ENCODE data around the gene PACS2.

The PACS2 gene

DNA sequence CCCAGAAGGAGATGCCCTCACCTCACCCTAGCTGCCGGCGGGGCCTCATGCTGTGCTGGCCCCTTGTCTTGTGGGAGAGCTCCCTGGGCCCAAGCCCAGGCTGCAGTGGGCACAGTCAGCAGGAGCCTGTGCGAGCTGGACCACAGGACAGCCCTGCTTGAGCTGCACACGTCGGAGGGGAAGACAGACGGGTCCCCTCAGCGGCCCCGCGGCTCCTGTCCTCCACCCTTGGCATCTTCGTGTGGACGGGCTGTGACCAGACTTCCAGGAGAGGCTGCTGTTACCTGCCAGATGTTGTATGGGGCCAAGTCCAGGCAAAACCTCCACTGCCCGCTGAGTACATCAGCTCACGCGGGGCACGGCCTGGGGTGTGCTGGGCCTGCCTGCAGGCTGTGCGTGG lies 74.4 kb downstream of the PACS2 start:
- DNase-seq, result no peak

DNA sequence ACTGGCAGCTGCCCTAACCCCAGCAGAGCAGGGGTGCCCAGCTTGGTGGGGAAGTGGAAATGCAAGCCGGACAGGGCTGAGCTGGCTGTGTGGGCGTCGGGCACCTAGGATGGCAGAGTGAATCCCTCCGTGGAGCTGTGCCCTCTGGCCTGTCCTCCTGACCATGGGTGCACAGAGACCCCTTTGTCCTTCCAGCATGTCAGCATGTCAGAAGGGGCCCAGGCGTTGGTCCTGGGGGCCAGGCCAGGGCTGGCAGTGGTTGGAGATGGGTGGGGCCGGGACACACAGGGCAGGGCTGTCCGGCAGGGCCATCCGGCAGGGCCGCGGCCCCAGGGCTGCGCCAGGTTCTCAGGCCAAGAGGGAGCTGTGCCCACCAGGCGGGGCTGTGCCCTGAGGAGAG lies 75.0 kb downstream of the PACS2 start:
- no peak for DNase-seq

DNA sequence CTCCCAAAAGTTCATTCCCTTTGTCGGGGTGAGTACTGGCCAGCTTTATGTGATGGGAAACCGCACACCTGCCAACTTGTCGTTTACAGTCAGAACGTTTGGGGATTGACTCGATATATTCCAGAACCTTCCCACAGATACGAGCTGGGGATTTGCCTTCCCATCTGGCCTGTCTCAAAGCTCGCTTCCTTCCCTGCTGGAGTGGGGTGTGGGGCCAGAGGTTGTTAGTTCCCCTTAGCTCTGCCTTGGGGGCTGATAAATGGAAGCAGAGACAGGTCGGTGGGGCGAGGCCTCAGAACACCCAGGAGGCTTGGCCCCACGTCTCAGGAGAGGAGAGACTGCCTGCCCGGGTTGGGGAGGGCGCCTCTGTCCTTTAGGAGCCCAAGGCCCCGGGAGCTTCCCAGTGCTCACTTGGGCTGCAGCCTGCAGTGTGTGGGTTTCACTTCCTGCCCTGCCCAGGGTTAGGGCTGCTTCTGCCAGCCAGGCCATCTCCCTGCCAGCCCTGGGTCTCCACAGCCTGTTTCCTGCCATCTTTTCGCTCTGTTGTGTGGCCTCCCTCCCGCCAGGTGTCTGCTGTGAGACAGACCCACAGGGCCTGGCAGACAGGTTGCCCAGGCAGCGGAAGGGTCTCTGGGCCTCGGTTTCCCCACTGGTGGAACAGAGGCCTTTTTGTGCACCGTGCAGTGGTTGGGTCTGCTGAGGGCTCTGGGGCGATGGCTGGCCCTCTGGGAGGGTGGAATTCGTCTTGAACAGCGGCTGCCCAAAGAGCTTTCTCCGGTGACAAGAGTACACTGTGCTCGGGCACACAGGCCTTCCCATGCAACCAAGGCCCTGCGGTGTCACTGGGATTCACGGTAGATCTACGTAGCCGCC lies 75.7 kb downstream of the PACS2 start:
- DNase-seq, result no peak

DNA sequence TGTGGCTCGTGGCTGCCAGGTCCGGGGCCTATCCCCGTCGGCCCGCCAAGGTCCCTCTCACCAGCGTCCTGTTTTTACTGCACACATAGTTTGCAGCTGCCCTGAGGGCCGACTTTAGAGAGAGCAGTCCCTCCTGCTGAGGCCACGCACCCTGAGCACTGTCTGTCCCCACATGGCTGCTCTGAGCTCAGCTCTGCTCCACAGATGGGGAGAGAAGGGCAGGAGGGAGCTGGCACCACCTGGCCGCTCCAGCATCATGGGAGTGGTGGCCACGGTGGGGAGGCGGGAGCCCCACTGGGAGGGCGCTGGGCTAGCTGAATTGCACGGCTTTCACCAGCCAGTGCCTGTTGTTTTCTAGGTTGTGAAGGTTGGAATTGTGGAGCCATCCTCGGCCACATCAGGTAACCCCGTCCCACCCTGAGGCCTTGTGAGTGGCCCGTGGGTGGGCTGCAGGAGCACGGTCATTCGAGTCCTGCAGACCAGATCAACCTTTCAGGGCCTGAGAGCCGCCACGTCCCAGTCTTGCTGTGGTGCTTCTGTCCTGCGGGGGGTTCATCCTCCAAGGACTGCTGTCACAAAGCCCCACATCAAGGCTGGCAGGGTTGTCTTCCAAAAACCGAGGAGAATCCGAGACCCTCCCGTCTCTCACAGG lies 76.4 kb downstream of the PACS2 start:
- DNase-seq, result no peak

DNA sequence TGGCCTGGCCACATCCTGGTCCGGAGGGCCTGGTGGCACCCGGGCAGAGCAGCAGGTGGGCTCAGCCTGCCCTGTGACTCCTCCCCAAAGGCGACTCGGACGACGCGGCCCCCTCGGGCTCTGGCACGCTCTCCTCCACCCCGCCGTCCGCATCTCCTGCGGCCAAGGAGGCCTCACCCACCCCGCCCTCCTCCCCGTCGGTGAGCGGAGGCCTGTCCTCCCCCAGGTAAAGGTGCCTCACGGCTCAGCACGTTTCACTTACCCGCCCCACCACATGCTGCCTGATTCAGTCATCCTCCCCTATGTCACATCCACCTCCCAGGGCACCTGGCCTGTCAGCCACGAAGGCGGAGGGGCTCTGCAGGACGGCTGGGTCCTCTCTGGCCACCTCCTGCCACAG lies 77.0 kb downstream of the PACS2 start:
- no peak for DNase-seq

DNA sequence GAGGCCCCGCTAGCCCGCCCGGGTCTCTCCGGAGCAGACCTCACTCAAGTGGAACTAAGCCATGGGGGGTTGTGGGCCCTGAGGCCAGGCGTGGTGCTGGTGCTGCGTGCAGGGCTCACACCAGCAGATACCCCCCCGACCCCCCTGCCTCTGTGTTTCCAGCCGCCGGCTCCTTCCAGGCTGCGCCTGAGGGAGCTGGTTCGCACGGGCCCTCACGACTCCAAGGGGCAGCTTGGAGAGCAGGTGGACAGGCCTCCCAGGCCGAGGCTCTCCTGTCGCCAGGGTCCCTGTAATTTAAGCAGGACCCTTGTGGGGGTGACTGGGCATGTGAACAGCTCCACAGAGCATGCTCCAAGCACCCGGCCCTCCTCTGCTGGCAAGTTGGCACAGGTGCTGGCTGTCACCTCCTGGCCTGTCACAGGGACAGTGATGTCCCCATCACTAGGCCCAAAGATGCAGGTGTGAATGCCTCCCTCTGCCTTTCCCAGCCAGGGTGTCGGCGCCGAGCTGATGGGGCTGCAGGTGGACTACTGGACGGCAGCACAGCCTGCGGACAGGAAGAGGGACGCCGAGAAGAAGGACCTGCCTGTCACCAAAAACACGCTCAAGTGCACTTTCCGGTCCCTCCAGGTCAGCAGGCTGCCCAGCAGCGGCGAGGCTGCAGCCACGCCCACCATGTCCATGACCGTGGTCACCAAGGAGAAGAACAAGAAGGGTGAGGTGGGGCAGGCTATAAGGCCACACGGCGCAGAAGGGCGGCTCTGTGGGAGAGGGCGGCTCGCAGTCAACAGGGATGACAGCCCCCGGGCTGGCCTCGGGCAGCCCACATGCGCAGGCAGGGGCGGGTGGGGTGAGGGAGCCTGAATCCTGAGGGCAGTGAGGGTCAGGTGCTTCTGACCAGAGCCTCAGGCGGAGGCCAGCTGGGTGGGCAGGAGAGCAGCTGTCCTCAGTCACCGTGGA lies 77.9 kb downstream of the PACS2 start:
- DNase-seq, result no peak

DNA sequence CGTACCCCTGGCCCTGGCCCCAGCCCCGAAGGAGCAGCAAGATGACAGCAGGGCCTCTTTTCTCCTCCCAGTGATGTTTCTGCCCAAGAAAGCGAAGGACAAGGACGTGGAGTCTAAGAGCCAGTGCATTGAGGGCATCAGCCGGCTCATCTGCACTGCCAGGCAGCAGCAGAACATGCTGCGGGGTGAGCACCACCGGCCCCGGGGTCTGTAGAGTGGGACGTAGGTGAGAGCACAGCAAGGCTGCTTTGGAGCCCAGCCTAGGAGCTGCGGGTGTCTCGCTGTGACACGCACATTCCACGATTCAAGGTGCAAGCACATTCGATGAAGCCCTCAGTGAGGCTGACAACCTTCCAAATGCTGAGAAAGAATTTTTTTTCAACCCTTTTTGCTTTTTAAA lies 78.6 kb downstream of the PACS2 start:
- no peak for DNase-seq

DNA sequence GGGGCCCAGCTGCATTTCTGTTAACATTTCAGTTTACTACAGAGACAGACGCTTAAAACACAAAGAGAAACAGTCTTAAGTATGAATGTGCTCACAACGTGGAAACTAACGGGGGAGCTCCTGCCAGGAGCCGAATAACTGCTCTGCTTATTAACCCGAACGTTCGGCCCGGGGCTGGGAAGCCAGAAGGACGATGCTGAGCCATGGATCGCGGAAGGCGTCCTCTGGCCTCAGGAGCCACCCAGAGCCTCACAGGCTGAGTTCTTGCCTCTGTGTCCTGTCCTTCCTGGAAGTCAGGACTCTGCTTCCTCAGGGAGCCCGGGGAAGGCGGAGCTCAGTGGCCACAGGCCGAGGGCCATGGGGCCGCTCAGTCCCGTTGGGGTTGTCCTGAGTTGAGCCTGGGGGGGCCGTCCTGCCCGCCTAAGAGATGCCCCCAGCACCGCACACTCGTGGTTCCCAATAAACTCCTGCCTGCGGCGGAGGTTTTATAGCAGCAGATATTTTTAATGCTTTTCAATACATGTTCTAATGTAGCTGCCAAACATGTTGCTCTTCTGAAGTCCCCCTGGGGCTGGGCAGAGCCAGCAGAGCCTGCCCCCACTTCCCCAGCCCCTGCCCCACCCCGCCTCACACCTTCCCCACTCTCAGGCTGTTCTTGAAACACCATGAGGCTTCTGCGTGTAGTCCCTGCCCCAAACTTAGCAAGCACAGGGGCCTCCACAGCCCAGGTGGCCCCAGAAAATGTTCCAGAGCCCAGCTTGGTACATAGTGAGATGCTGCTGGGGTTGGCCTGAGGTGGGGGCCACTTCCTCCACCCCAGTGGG lies 80.4 kb downstream of the PACS2 start:
- DNase-seq, result no peak

DNA sequence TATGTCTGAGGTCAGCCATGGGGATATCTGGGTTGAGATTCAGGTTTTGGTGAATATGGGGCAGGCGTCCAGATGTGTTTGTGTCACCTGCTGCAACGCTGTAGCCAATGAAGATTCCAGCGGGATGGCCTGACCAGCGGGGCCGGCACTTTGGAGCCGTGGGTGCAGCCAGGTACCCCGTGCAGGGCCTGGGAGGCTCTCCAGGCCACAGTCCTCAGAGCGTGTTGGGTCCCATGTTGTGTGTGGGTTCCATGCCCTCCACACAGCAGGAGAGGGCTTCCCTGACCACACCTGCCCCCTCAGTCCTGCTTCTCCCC lies 80.9 kb downstream of the PACS2 start:
- no peak for DNase-seq

DNA sequence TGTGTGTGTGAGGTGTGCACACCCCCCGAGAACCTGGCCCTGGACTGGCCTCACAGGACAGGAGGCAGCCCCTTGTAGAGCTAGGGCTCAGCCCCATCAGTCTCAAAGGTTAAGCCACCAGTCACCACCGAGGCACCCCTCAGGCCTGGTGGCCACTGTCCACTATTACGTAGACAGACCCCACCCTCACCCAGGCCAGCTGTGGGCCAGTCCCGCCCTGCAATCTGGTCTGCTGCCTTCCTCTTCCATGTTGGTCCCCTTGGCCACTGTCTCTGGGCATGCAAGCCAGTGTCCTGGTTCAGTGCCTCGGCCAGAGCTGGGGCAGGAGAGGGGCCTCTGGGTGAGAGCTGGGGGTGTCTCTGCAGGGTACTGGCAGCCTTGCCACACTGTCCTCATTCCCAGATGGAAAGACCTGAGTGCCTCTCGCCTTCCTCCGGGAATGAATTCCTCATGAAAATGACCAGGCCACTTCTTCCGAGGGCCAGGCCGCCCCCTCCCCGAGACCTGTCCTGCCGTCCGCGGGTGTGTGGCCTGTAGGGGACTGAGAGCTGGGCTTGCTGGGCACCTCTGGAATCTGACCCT lies 82.9 kb downstream of the PACS2 start:
- no peak for DNase-seq

DNA sequence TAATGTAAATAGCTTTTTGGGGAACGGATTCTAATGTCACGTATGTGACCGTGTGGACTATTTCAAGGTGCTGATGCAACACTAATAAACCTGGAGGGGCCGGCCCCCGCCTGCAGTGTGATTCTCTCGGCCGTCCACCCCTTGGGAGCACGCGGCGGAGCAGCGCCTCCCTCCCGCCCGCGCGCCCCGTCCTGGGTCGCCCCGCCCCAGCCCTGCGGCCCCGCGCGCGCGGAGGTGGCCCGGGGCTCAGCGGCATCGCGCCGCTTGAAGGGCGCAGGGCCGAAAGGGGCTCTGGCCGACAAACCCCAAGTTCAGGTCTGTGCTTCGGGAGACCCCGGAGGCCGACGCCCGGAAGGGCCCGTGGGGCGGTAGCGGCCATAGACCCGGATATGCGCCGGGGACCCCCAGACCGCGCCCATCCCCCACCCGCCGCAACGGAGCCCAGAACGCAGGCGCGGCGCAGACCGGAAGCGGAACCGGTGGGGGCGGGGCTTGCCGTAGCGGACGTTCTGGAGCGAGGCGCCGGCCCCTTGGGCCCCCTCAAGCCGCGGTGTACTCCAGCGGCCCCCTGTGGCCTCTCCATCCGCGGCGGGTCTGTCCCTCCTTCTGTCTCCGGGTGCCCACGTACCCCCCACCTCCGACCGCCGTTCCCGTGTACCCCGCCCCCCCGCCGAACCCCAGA lies 83.6 kb downstream of the PACS2 start, which contains the start of gene TEX22:
TSS of gene TEX22 (plus strand) at position 495 of the 682 bp plus-strand sequence. CDS start 803 bp downstream, outside the sequence.
- peak; percentile 83 to 98 for DNase-seq

DNA sequence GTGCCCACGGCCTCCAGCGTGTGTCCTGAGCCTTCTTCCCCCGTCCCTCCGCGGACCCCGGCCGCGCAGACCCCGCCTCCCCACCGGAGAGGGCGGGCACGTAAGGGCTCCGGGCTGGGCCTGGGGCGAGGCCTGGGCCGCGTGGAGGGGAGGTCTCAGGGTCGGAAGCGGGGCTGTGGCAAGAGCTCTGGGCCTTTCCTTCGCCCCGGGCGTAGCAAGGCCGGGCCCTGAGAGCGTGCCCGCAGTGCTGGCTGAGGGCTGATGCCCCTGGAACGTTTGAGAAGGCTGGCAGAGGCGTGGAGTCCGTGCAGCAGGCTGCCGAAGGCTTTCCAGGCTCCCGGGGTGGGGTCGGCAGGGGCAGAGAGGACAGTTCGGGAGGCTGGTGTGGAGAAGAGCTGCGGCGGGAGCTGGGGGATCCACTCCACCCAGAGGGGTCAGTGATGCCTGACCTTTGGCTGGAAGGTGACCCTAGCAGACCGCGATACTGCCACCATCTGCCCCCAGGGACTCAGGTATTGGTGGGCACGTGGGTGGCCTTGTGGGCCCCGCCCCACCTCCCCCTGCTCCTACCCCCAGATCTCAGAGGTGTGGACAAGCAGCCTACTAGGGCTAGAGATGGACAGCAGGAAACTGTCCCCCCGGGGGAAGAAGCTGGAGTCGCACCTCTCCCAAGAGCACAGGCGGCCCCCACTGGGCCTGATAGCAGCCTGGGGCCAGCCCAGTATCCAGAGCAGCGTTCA lies 84.3 kb downstream of the PACS2 start:
- DNase-seq, result peak in 1 of 2 experiments; percentile 59

DNA sequence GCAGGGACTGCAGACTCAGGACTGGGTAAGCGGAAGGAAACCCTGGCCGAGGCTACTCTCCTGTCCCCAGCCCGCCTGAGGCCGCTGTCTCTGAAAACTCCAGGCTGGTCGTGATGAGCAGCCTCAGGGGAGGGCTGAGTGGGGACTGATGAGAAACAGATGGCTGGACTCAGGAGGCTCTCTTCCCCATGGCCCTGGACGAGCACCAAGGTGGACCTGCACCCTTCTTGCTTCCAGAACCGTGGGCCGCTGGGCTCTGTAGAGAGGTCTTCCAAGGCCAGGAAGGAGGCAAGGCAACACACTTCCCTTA lies 84.9 kb downstream of the PACS2 start:
- DNase-seq, result no peak

DNA sequence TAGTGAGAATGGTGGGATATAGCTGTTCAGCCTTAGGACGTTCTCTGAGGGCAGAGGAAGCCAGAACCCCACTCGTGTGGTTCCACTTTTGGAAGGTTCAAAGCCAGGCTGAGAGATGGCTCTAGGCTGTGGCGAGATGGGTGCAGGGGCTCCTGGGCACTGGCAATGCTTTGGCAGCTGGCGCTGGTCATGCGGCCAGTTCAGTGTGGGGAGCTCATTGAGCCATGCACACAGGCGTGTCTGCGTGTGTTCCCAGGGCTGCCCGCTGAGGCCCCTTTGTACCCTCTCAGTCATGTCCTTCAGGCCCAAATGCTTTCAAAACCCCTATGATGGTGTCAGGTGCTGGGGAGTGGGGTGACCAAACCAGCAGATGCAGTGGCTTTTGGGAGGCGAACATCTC lies 85.5 kb downstream of the PACS2 start:
- DNase-seq, result no peak

DNA sequence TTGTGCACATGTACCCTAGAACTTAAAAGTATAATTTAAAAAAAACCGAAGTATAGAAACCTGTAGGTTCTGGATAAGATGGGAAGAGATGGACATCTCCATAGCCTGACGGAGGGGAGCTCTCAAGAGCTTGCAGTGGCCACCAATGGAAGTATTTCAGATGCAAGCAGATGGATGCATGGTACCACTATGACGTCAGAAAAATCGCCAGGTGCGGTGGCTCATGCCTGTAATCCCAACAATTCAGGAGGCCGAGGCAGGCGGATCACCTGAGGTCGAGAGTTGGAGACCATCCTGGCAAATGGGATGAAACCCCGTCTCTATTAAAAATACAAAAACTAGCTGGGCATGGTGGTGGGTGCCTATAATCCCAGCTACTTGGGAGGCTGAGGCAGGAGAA lies 87.2 kb downstream of the PACS2 start:
- no peak for DNase-seq

DNA sequence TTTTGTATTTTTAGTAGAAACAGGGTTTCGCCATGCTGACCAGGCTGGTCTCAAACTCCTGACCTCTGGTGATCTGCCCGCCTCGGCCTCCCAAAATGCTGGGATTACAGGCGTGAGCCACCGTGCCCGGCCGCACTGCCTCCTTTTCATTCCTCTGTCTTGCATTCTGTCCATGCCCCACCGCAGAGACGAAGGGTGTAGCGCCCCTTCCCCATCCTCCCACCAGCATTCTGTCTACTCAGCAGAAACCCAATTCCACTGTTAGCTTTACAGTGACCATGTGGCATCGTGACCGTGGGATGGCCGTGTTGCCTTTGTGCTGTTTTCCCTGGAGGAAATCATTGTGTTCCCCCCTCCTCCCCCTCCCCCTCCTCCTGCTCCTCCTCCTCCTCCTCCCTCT lies 94.0 kb downstream of the PACS2 start:
- no peak for DNase-seq

DNA sequence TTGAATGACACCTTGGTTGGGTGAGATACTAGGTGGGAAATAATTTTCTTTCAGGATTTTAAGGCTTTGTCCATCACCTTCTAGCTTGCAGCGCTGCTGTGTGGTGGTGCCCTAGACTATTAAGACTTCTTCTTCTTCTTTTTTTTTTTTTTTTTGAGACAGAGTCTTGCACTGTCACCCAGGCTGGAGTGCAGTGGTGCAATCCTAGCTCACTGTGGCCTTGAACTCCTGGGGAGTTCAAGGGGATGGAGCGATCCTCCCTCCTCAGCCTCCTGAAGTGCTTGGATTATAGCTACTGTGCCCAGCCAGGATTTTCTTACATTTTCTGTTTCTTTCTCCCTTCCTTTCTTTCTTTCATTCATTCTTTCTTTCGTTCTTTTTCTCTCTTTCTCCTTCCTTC lies 94.8 kb downstream of the PACS2 start:
- no peak for DNase-seq

DNA sequence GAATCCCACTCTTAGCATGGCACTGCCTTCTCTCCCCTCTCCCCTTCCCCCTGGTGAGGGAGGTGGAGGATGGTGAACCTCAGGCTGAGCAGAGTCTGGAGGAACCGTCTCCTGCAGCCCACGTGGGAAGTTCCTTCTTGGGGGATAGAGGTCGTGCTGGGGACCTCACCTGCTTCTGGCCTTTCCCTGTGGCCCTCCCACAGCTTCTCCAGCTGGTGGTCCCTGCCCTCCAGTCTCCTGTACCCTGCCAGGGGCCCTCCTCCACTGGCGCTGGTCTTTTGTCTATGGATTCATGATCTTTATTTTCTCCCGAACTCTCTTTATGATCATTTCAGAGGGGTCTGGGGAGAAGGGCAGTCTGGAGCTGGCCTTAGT lies 96.1 kb downstream of the PACS2 start:
- DNase-seq, result no peak

DNA sequence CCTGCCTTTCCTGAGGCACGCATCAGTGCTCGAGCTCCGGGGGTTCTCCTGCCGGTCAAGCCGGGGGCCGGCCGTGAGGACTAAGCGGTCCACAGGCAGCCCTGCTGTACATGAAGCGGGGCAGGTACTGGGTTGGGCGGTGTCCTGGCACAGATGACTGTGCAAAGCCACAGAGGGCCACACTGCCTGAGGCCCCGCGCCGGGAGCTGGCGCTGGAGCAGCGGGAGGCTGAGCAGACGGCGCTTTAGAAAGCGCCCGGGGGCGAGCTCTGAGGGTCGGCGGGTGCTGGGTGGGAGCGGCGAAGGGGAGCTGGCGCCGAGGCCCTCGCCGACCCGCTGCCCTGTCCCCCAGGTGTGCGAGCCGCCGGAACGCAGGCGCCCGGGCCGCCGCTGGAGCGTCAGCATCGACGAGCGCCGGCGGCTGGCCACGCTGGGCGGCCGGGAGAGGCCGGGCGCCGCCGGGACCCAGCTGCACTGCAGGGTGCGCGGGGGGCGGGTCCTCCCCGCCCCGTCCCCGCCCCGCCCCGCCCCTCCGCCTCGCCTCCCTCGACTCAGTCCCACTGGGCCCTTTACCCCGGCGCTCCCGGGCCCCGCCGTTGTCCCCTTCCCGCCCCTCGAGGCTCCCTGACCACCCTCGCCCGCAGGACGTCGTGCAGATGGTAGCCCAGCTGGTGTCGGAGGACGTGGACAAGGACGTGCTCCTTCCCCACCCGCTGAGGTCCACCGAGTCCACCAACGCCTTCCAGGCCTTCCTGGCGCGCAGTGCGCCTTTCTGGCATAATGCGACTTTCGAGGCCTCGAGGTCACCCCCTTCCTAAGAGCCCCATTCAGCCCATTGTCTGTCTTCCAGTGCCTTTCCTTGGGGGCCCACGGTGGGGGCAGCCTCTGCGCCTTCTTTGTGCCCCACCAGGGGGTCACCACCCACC lies 96.7 kb downstream of the PACS2 start:
- peak; percentile 14 to 35 for DNase-seq

All from stimulated activated CD4-positive, alpha-beta T cell treated with anti-CD3 and anti-CD28 coated beads, Interleukin-4, amount 100 ng/mL, for 4 hours (primary cell).